HUES64 (cell line): ENCODE data around the gene TNFAIP8.

Experiments used
- H3K27ac ChIP-seq: 2 replicates; pipeline ENCODE4 v1.7.0; 2013; ENCODE audit warnings: low read depth, low read length, inconsistent platforms
- H3K27me3 ChIP-seq: 2 replicates; pipeline ENCODE4 v1.6.1; 2013; ENCODE audit warnings: mild to moderate bottlenecking, low read length; ENCODE audit not compliant: insufficient read depth
- H3K36me3 ChIP-seq: 2 replicates; pipeline ENCODE4 v1.6.1; 2013; ENCODE audit warnings: mild to moderate bottlenecking, low read length; ENCODE audit not compliant: insufficient read depth
- H3K4me1 ChIP-seq: 2 replicates; pipeline ENCODE4 v1.6.1; 2013; ENCODE audit warnings: mild to moderate bottlenecking, low read length, moderate library complexity; ENCODE audit not compliant: insufficient read depth
- H3K4me3 ChIP-seq: 2 replicates; pipeline ENCODE4 v1.5.1; 2013; ENCODE audit warnings: mild to moderate bottlenecking, low read length, moderate library complexity
- H3K9ac ChIP-seq: 2 replicates; pipeline ENCODE4 v1.6.1; 2013; ENCODE audit warnings: mild to moderate bottlenecking, low read depth, low read length
- H3K9me3 ChIP-seq: 2 replicates; pipeline ENCODE4 v1.6.1; 2013; ENCODE audit warnings: low read depth, low read length; ENCODE audit not compliant: insufficient read depth
- WGBS: fragments of 150-250, 120-280 bp; methylation state at CpG from one replicate; pipeline ENCODE4 v1.1.7; 2013; ENCODE audit warnings: missing lambda C conversion rate; 5-methylcytosine and 5-hydroxymethylcytosine counted together

The TNFAIP8 gene

DNA sequence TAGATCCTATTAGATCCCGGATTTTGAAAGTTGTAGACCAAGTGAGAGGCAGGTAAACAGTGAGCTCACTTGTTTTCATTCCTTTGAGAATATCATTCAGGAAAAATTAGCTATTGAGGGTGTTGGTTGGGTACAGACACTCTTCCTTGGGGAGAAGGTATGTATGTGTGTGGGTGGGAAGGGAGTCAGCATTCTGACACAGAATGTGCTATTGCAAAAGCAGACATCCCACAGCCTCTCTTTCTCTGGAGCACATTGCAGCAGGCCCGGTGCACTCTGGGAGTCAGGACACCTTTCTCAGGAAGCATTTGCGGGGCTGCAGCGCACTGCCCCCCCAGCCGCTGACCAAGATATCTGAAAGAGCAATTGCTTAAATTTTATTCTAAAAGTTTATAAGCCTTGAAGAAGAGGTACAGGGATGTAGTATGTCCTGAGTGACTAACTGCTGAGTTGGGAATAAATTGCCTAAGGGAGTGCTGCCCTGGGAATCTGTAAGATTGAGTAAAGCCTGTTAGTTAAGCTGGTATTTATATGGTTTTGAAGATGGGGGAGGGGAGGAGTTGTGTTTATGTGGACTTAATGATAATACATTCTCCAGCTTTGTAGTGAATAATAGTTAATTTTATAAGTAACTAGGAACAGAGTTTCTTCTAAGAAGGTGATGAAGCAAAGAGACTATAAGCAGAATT is 5.2 kb downstream of the TNFAIP8 start:
- H3K27ac ChIP-seq, result no peak overlapping the region
- no peaks in the 10 kb centered on the region for H3K9me3 ChIP-seq
- H3K27me3 ChIP-seq, result peaks cover 14% of the 10 kb centered on the region
- no peaks in the 10 kb centered on the region for H3K36me3 ChIP-seq
- H3K4me1 ChIP-seq, result peaks cover 44% of the 10 kb centered on the region
- WGBS, result 81% methylated on average over 5 of the region's 5 CpGs
- no peak overlapping the region for H3K4me3 ChIP-seq
- no peak overlapping the region for H3K9ac ChIP-seq

DNA sequence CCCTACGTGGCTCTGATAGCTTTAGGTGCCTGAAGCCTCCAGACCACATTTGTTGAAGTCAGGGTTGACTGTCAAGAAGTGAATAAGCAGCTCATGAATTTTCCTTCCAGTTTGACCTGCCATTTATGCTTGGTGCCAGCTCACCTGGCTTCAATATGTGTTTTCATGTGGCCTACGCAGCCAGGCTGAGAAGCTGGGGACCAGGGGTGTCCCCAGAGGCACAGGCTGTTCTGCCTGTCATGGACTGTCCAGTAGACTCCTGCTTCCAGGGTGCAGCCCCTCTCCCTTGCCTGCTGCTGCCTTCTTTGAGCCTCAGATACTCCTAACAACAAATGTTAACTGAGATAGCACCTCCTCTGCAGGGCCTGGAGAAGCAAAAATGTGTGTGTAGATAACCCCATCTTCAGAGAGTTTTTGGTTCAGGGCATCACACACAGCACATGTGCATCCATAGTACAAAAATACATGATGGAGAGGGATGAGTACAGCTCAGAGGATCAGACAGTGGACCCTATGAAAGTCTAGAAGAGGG is 5.8 kb downstream of the TNFAIP8 start:
- WGBS, result 90% methylated on average over 2 of the region's 2 CpGs
- no peaks in the 10 kb centered on the region for H3K36me3 ChIP-seq
- H3K4me3 ChIP-seq, result no peak overlapping the region
- peaks cover 46% of the 10 kb centered on the region for H3K4me1 ChIP-seq
- H3K27ac ChIP-seq, result no peak overlapping the region
- no peak overlapping the region for H3K9ac ChIP-seq
- peaks cover 7% of the 10 kb centered on the region for H3K27me3 ChIP-seq
- no peaks in the 10 kb centered on the region for H3K9me3 ChIP-seq

DNA sequence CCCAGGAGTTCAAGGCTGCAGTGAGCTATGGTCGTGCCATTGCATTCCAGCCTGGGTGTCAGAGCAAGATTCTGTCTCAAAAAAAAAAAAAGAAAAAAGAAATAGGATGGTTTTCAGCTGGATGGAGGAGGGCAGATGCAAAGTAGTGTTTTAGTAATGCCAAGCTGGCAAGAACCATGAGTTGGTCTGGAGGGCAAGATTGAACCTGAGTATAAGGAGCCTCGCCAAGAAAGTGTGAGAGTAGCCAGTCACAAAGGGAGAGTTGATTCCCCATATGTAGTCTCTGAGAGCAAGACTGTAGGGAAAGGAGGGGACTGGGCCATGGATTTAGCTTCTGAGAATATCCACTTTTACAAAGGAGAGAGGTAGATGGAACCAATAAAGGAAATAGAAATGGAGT is 6.9 kb downstream of the TNFAIP8 start:
- WGBS, result 92% methylated on average over 2 of the region's 2 CpGs
- Histone ChIP-seq H3K9me3 (no peaks in the 10 kb centered on the region), H3K9ac (no peak overlapping the region), H3K27me3 (no peaks in the 10 kb centered on the region), H3K4me3 (no peak overlapping the region), H3K4me1 (peaks cover 41% of the 10 kb centered on the region), H3K27ac (no peak overlapping the region), H3K36me3 (no peaks in the 10 kb centered on the region)

DNA sequence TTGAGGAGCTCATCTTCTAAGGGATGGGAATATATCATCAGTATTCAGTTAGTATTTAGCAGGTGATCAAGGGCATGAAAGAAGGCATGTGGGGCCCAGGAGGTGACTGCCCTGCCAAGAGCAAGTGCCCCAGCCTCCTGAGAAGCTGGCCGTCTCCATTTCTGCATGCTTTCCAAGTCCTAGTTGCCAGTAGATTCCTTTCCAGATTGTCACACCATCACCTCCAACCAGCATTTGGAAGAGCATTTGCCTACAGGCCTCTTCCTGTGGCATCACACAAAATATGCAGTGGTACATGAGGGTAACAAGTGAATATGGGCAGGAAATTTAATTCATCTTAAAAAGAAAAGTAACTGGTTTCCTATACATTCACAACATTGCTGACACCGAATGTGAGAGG is 7.5 kb downstream of the TNFAIP8 start:
- H3K4me1 ChIP-seq, result peaks cover 35% of the 10 kb centered on the region
- H3K9me3 ChIP-seq, result no peaks in the 10 kb centered on the region
- no peak overlapping the region for H3K9ac ChIP-seq
- 96% methylated on average over 2 of the region's 2 CpGs for WGBS
- H3K4me3 ChIP-seq, result no peak overlapping the region
- no peaks in the 10 kb centered on the region for H3K27me3 ChIP-seq
- no peak overlapping the region for H3K27ac ChIP-seq
- no peaks in the 10 kb centered on the region for H3K36me3 ChIP-seq

DNA sequence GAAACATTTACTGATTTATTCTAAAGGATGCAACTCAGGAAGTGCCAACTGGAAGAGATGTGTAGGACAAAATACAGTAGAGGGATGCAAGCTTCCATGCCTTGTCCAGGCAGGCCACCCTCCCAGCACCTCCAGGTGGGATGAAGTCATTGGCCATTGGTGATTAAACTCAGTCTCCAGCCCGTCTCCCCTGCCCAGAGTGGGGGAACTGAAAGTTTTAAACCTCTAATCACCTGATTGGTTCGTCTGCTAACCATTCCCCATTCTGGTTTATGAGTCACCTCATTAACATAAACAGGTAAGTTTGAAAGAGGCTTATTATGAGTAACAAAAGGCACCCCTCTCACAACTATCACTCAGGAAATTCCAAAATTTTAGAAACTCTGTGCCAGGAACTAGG is 8.1 kb downstream of the TNFAIP8 start:
- no peak overlapping the region for H3K9ac ChIP-seq
- no peaks in the 10 kb centered on the region for H3K36me3 ChIP-seq
- no peaks in the 10 kb centered on the region for H3K9me3 ChIP-seq
- no peak overlapping the region for H3K27ac ChIP-seq
- 79% methylated on average over 1 of the region's 2 CpGs for WGBS
- H3K4me3 ChIP-seq, result no peak overlapping the region
- H3K27me3 ChIP-seq, result no peaks in the 10 kb centered on the region
- peaks cover 30% of the 10 kb centered on the region for H3K4me1 ChIP-seq

DNA sequence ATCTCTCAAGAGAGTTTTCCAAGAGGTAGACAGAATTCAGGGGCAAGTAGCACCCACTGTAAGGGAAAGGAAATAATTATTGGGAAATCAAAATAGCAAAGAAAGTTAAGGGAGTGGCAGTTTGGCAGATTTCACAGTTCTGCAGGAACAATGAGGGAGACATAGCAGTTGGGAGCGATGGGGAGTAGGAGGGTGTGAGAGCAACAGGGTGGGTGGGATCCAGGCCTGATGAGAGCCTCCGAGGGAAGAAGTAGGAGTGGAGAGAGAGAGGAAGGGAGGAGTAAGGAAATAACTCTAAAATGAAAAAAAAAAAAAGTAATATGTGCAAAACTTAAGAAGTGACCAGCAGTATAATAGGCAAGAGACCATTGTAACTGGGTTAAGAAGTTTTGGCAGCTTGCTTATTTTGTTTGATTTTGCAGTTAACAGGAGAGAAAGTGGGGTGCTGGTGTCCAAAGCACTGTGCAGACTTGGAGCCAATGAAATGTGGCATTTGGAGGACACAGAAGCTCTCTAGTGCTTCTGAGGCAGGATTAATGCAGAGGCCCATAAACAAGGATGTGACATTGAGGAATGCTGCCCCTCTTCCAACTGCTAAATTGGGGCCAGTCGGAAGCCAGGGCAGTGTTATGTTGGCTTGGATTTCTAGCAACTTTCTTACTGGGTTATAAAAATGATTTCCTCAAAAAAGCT is 10.2 kb downstream of the TNFAIP8 start:
- Histone ChIP-seq H3K27me3 (no peaks in the 10 kb centered on the region), H3K9ac (no peak overlapping the region), H3K9me3 (no peaks in the 10 kb centered on the region), H3K36me3 (no peaks in the 10 kb centered on the region), H3K4me1 (peaks cover 28% of the 10 kb centered on the region), H3K27ac (no peak overlapping the region), H3K4me3 (no peak overlapping the region)
- 76% methylated on average over 3 of the region's 3 CpGs for WGBS

DNA sequence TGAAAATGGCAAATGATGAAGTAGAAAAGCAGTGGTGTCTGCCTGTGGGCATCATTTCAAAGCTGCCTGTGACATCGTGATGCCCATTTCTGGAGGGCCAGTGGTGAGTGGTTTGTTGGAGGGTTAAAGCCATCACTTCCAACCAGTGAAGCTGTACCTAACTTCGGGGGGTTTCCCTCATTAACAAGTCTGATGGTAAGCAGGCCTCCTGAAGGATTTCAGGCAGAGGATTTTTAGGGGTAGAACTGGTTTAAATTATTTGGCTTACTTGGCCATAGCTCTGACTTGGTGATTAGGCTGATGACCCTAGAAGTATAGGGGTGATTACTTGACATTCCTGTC is 10.7 kb downstream of the TNFAIP8 start:
- H3K9me3 ChIP-seq, result no peaks in the 10 kb centered on the region
- H3K27me3 ChIP-seq, result no peaks in the 10 kb centered on the region
- no peak overlapping the region for H3K4me3 ChIP-seq
- H3K27ac ChIP-seq, result no peak overlapping the region
- no peaks in the 10 kb centered on the region for H3K36me3 ChIP-seq
- 76% methylated on average over 2 of the region's 2 CpGs for WGBS
- H3K4me1 ChIP-seq, result peaks cover 28% of the 10 kb centered on the region
- H3K9ac ChIP-seq, result no peak overlapping the region

DNA sequence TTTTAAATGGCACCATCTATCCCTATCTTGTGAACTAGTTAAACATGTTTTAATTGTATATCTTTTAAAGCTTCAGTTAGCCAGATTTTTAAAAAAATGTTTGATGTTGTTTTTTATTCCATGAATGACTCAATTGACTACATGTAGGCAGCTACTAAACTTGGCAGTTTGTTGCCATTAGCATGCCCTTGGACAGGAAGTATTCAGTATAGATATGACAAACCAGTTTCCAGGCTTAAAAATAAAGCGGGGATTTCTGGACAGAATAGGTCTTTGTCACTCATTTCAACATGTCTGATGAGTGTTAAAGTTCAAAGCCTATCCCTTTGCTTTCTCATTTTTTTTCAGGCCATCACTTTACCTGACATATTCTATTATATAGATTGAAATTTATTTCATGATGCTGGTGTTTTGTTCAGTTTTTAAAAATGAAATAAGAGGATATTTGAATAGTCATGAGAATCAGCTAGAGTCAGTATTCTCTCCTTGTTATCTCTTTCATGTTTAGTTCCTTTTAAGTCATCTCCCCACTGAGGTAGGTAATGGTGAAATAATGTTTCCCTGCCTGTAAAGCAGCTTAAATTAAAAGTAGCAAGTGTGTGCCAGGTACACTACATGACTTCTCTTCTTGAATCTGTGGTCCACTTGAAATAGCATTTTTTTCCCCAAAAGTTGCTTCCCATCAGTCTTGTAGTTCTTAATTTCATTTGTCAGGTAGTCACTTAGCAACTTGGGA is 11.9 kb downstream of the TNFAIP8 start:
- H3K4me1 ChIP-seq, result peaks cover 28% of the 10 kb centered on the region
- no peaks in the 10 kb centered on the region for H3K36me3 ChIP-seq
- H3K27me3 ChIP-seq, result no peaks in the 10 kb centered on the region
- H3K4me3 ChIP-seq, result no peak overlapping the region
- WGBS, result 95% methylated on average over 1 of the region's 1 CpG
- H3K9ac ChIP-seq, result no peak overlapping the region
- H3K9me3 ChIP-seq, result no peaks in the 10 kb centered on the region
- no peak overlapping the region for H3K27ac ChIP-seq

DNA sequence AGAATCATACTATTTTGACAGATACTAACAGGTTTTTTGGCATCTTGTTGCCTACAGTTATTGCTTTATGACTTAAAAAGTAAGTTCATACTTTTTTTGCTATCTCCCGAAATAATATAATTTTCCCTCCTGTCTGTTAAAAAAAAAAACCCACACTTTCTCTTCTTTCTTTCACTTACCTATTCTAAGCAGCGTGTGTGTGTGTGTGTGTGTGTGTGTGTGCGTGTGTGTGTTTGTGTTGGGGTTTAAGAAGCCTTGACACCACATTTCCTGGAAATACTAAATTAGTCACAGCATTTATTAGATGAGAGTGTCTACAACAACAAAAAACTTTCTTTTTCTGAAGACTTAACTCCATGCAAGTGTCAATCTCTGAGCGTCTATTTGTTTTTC is 12.4 kb downstream of the TNFAIP8 start:
- no peak overlapping the region for H3K27ac ChIP-seq
- no peaks in the 10 kb centered on the region for H3K36me3 ChIP-seq
- no peaks in the 10 kb centered on the region for H3K27me3 ChIP-seq
- no peak overlapping the region for H3K9ac ChIP-seq
- H3K4me3 ChIP-seq, result no peak overlapping the region
- WGBS, result 90% methylated on average over 2 of the region's 4 CpGs
- no peaks in the 10 kb centered on the region for H3K9me3 ChIP-seq
- peaks cover 28% of the 10 kb centered on the region for H3K4me1 ChIP-seq

DNA sequence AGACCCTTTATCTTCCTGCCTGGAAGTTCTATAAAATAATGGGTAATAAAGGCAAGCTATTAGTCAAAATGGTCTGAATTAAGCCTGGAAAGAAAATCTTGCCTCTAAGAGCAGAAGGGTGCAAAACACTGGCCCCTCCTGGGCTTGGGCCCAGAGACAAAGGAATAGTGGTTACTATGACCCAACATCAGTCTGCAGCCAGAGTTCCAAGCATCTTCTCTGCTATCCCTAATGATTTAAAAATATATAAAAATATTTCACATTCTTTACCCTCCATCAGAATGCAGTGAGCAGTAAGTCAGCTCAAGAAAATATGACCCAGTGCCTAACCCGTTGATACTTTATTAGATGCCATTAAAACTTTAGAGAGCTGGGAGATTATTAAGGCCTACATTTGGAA is 14.7 kb downstream of the TNFAIP8 start:
- 95% methylated on average over 1 of the region's 1 CpG for WGBS
- H3K27me3 ChIP-seq, result no peaks in the 10 kb centered on the region
- H3K4me3 ChIP-seq, result no peak overlapping the region
- H3K9ac ChIP-seq, result no peak overlapping the region
- no peak overlapping the region for H3K27ac ChIP-seq
- peaks cover 26% of the 10 kb centered on the region for H3K4me1 ChIP-seq
- H3K9me3 ChIP-seq, result no peaks in the 10 kb centered on the region
- no peaks in the 10 kb centered on the region for H3K36me3 ChIP-seq

DNA sequence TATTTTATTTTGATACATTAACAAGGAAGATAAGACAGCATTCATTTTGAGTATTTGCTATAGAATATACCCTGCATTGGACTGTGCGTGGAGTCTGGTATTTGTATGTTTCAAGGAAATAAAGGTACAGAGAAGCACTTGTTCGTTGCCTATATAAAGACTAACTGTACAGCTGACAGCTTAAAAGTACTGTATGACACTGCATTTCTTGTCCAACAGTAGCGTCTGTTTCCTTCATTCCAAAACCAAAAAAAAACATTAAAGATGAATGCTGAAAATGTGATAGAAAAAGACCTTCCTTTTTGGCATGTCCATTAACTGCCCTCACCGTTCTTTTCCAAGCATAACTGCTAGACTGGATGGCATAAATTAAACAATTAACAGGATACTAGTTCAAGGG is 15.3 kb downstream of the TNFAIP8 start:
- H3K9me3 ChIP-seq, result no peaks in the 10 kb centered on the region
- H3K27me3 ChIP-seq, result no peaks in the 10 kb centered on the region
- no peak overlapping the region for H3K9ac ChIP-seq
- H3K4me3 ChIP-seq, result no peak overlapping the region
- no peaks in the 10 kb centered on the region for H3K36me3 ChIP-seq
- H3K27ac ChIP-seq, result no peak overlapping the region
- H3K4me1 ChIP-seq, result peaks cover 20% of the 10 kb centered on the region
- WGBS, result 98% methylated on average over 4 of the region's 4 CpGs
